Mucosa of stomach (tissue), 1 donor: ENCODE measurements around the gene MYLIP.

Experiments
- H3K27me3 ChIP-seq: one replicate; pipeline ENCODE4 v1.7.0; 2013; ENCODE audit warnings: mild to moderate bottlenecking, low read length; ENCODE audit not compliant: control insufficient read depth, insufficient read depth
- H3K36me3 ChIP-seq: one replicate; pipeline ENCODE4 v1.7.0; 2013; ENCODE audit warnings: low read length; ENCODE audit not compliant: control insufficient read depth, insufficient read depth
- H3K4me1 ChIP-seq: one replicate; pipeline ENCODE4 v1.7.0; 2013; ENCODE audit warnings: mild to moderate bottlenecking, low read length; ENCODE audit not compliant: control insufficient read depth, insufficient read depth
- H3K4me3 ChIP-seq: one replicate; pipeline ENCODE4 v1.7.0; 2013; ENCODE audit warnings: low read length
- H3K9ac ChIP-seq: one replicate; pipeline ENCODE4 v1.7.0; 2013; ENCODE audit warnings: mild to moderate bottlenecking, low read length, moderate library complexity
- H3K9me3 ChIP-seq: one replicate; pipeline ENCODE4 v1.7.0; 2013; ENCODE audit warnings: mild to moderate bottlenecking, low read length, moderate library complexity; ENCODE audit not compliant: control insufficient read depth
- donor health status: Pancreatic carcinoma.

MYLIP gene

DNA sequence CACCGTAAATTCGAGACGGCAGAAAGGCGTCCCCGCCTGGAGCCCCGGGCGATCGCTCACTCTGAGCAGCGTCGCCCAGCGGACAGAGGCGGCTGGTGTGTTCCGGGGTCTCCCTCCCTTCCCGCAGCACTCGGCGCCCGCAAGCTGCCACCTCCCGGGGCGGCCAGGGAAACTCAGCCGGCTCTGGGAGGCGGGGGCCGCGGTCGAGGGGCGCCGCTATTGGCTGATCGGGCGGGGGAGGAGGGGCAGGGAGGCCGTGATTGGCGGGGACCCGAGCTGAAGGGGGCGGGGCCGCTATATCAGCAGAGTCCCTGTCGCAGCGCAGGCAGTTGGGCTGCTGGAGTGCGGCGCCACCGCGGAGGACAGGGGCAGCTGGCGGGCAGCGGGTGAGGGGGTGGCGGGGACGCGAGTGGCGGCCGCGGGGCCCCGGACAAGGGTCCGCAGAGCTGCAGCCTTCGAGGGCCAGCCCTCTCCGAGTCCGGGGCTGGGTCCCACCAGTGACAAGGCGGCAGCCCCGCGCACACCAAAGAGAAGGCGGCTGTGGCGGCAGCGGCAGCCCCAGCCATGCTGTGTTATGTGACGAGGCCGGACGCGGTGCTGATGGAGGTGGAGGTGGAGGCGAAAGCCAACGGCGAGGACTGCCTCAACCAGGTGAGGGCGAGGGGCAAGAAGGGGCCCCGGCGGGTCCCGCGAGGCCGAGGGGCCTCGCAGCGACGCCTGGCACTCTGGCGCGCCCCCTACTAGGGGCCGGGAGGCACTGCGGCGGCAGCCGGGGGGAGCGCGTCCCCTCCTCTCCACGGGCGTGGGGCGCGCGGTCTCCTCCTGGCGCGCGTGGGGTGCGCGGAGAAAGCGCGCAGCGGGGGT is at the start of gene MYLIP:
Gene MYLIP (plus strand): TSS at position 328 of the 864 bp plus-strand sequence. CDS start 237 bp downstream, at position 565.
- peaks cover 12% of the 10 kb centered on the region for H3K4me1 ChIP-seq
- peak within 1 kb of the TSS; percentile 90 for H3K9ac ChIP-seq
- peak within 1 kb of the TSS; percentile 52 for H3K4me3 ChIP-seq
- no peaks in the 10 kb centered on the region for H3K36me3 ChIP-seq
- no peaks in the 10 kb centered on the region for H3K9me3 ChIP-seq
- no peaks in the 10 kb centered on the region for H3K27me3 ChIP-seq

DNA sequence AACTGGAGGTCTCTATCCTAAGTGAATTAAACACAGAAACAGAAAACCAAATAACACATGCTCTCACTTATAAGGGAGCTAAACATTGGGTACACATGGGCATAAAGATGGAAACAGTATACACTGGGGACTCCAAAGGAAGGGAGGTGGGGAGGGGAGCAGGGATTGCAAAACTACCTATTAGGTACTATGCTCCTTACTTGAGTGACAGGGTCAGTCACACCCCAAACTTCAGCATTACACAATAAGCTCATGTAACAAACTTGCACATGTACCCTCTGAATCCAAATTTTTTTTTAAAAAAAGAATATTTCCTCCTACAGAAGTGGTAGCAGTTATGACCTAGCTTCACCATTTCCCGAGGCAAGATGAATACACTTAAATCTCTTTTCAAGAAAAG is 49.5 kb upstream of the MYLIP start:
- no peak overlapping the region for H3K9ac ChIP-seq
- no peaks in the 10 kb centered on the region for H3K9me3 ChIP-seq
- no peaks in the 10 kb centered on the region for H3K4me1 ChIP-seq
- peaks cover 5% of the 10 kb centered on the region for H3K27me3 ChIP-seq
- H3K4me3 ChIP-seq = no peak overlapping the region
- H3K36me3 ChIP-seq = no peaks in the 10 kb centered on the region

DNA sequence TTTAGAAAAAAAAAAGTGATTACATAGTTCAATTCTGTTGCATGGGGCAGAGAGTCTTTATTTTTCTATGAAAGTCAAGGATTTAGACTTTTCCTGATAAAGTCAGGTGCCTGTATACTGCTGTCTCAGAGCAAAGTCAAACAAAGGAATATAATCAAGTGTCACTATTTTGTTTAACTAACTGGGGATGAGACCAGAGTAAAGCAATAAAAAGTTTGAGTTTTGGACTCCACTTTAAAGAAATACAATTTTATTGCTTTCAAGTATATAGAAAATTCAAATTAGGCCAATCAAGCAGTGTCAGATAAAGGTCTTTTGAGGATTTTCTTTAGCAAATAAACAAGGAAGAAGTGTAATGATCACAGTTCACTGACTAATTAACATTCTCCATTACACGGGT is 48.7 kb upstream of the MYLIP start:
- H3K4me3 ChIP-seq = no peak overlapping the region
- H3K36me3 ChIP-seq = no peaks in the 10 kb centered on the region
- no peak overlapping the region for H3K9ac ChIP-seq
- H3K27me3 ChIP-seq = peaks cover 5% of the 10 kb centered on the region
- H3K4me1 ChIP-seq = no peaks in the 10 kb centered on the region
- H3K9me3 ChIP-seq = no peaks in the 10 kb centered on the region

DNA sequence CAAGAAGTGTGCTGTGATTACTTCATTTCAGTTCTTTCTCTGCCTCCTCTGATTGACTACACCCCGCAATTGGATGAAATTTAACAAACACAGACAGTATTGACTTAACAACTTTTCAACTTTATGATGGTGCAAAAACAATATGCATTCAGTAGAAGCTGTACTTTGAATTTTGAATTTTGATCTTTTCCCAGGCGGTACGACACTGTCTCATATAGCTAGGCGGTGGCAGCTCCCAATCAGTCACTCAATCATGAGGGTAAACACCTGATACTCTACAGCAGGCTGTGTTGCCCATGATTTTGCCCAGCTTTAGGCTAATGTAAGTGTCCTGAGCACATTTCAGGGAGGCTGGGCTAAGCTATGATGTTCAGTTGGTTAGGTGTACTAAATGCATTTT is 47.6 kb upstream of the MYLIP start:
- no peak overlapping the region for H3K4me3 ChIP-seq
- H3K9ac ChIP-seq = no peak overlapping the region
- H3K4me1 ChIP-seq = no peaks in the 10 kb centered on the region
- peaks cover 5% of the 10 kb centered on the region for H3K27me3 ChIP-seq
- no peaks in the 10 kb centered on the region for H3K9me3 ChIP-seq
- no peaks in the 10 kb centered on the region for H3K36me3 ChIP-seq

DNA sequence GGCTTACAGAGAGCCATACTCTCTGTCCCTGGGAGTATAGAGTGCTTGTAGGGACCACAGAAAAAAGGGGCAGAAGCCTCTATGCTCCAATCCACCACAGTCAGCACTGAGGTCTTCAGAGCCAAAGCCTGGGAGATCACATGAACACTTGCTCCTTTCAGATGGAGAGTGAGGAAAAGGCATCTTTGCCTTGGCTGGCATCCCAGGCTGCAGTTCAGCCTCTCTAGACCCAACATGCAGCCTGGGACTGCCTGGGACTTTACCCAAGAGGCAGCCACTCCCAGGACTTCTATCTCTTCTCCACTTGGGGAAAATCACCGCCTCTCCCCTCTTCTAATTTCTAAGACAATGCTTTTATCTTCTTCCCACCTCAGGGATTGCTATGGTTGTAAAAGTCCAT is 46.5 kb upstream of the MYLIP start:
- no peaks in the 10 kb centered on the region for H3K4me1 ChIP-seq
- H3K4me3 ChIP-seq = no peak overlapping the region
- no peaks in the 10 kb centered on the region for H3K9me3 ChIP-seq
- H3K36me3 ChIP-seq = no peaks in the 10 kb centered on the region
- no peak overlapping the region for H3K9ac ChIP-seq
- peaks cover 5% of the 10 kb centered on the region for H3K27me3 ChIP-seq

DNA sequence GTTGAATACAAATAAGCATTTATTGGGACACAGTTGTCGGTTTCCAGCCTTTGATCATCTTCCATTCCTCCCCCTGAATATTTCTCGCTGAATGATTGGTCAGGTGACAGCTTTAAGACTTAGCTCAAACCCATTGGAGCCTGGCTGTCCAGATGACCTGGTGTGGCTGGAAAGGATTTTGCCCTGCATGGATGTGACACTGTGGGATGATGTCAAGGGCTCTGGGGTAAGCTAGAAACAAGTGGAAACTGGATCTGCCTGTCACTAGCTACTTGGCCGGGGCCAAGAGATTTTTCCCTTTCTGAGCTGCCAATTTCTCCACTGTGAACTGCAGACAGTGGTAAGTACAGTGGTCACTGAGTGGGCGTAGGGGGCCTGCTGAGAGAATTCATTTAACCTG is 41.9 kb upstream of the MYLIP start:
- H3K4me1 ChIP-seq = no peaks in the 10 kb centered on the region
- no peak overlapping the region for H3K9ac ChIP-seq
- H3K9me3 ChIP-seq = no peaks in the 10 kb centered on the region
- peaks cover 5% of the 10 kb centered on the region for H3K27me3 ChIP-seq
- no peaks in the 10 kb centered on the region for H3K36me3 ChIP-seq
- no peak overlapping the region for H3K4me3 ChIP-seq

DNA sequence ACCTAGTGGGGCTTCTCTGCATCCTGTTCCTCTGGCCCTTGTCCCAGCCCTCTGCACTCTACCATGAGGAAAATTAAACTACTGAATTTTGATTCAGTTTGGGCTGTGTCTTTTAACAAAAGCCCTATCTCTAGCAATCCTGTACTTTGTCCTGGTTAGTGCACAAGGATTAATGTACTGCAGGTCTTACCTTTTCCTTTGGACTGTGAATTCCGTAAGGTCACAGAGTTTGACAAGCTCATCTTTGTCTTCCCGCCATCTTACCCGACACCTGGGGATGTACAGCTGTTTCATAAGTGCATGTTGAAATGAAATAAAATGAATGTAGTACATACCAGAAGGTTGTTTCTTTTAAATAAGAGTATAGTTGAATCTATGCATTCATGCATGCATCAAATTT is 41.5 kb upstream of the MYLIP start:
- Histone ChIP-seq H3K9me3 (no peaks in the 10 kb centered on the region), H3K4me3 (no peak overlapping the region), H3K27me3 (peaks cover 5% of the 10 kb centered on the region), H3K9ac (no peak overlapping the region), H3K36me3 (no peaks in the 10 kb centered on the region), H3K4me1 (no peaks in the 10 kb centered on the region)

DNA sequence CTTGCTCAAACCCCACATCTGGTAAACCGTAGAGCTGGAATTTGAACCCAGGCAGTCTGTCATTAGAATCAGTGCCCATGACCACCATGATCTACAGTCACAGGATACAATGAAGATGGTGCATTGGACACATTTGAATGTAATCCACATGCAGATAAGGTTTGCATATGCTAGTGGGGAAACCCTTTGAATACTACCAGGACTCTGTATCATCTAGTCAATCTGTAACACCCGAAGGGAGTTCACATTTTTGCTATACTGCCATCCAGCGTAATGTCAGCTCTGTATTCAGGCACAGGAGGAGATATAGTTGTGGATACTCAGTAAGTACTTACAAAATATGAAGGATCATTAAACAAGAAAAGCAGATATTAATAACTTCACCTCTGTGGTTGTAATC is 40.5 kb upstream of the MYLIP start:
- Histone ChIP-seq H3K9ac (no peak overlapping the region), H3K27me3 (no peaks in the 10 kb centered on the region), H3K4me1 (no peaks in the 10 kb centered on the region), H3K4me3 (no peak overlapping the region), H3K36me3 (no peaks in the 10 kb centered on the region), H3K9me3 (no peaks in the 10 kb centered on the region)

DNA sequence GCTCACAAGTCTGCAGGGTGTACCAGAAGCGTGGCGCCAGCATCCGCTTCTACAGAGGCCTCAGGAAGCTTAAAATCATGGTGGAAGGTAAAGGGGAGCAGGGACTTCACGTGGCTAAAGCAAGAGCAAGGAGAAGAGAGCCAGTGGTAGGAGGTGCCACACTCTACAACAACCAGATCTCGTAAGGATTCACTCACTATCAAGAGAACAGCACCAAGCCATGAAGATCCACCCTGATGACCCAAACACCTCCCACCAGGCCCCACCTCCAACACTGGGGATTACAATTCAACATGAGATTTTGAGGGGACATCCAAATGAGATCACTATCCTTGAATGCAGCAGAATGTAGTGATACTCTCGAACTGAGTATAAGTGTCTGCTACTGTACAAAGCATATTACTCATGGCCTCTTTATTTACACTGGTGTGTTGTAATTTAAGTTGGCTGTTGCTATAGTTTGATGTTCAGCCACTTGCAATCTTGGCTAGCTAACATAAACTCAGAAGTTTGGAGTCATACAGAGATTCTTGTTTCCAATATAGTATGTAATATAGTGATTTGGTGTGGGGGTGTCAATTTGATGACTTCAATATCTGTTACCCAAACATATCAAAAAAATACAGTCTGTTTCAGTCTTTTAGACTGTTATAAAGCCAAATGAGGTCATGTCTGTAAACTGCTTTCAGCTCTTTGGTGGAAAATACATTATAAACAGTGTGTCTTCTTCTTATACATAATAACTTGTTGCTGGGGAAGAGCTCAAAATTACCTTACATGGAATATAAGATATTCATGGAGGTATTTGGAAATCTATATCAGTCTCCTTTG is 39.4 kb upstream of the MYLIP start:
- Histone ChIP-seq H3K9ac (no peak overlapping the region), H3K27me3 (no peaks in the 10 kb centered on the region), H3K9me3 (no peaks in the 10 kb centered on the region), H3K4me3 (no peak overlapping the region), H3K36me3 (no peaks in the 10 kb centered on the region), H3K4me1 (no peaks in the 10 kb centered on the region)

DNA sequence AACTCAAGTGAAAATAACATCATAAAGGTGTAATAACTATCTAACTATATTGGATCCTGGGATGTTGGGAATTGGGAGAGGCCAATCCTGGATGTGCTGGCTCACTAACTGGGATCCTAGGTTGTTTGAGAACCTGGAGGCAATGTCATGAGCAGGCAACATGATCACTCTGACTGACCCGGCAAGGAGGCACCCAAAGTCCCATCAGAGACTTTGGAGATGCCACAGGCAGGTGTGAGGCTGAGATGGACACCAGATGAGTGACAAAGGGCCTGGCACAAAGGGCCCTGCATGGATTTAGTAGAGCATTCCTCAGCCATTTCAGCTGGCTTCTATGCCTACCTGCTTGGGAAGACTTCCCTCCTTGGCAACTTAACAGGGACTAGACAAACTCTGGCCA is 38.4 kb upstream of the MYLIP start:
- H3K27me3 ChIP-seq = no peaks in the 10 kb centered on the region
- H3K36me3 ChIP-seq = no peaks in the 10 kb centered on the region
- no peak overlapping the region for H3K4me3 ChIP-seq
- H3K9ac ChIP-seq = no peak overlapping the region
- no peaks in the 10 kb centered on the region for H3K9me3 ChIP-seq
- H3K4me1 ChIP-seq = no peaks in the 10 kb centered on the region

DNA sequence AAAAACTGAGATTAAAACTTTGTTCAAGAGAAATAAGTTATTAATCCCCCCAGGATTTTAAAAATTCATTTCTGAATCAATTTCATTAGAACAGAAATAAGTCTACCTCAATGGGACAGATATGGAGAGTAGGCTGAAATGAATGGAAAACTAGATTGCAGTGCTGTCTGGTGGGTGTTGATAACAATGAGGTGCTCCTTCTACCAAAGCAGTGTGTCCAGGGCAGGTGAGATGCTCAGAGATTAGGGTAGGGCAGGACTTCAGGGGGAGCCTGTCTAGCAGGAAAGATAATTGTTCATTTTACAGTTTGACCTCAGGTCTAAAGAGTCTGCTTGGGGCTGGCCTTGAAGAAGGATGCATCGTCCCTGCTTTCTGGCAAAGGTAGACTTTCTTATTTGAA is 38.0 kb upstream of the MYLIP start:
- no peaks in the 10 kb centered on the region for H3K4me1 ChIP-seq
- H3K9me3 ChIP-seq = no peaks in the 10 kb centered on the region
- no peaks in the 10 kb centered on the region for H3K27me3 ChIP-seq
- H3K9ac ChIP-seq = no peak overlapping the region
- no peaks in the 10 kb centered on the region for H3K36me3 ChIP-seq
- no peak overlapping the region for H3K4me3 ChIP-seq

DNA sequence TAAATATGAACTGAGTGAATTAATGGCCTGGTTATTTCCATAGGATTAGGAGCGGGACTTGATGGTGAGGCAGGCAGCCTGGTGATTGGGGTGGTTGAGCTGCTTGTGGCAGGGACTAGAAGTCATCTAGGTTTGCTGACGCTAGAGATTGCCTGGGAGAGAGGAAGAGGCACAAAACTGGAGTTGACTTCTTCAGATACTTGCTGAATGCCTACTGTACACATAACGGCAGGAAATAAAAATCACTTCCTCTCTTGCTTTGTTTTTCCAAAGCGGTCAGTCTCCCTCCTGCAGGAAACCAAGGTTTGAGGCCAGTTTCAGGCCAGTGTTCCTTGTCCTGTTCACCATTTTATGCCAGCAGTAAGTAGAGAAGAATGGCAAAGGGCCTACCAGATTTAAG is 36.7 kb upstream of the MYLIP start:
- Histone ChIP-seq H3K4me1 (no peaks in the 10 kb centered on the region), H3K36me3 (no peaks in the 10 kb centered on the region), H3K9me3 (no peaks in the 10 kb centered on the region), H3K9ac (no peak overlapping the region), H3K27me3 (no peaks in the 10 kb centered on the region), H3K4me3 (no peak overlapping the region)
